DLD1 (cell line): ENCODE measurements around the gene TDRD12.
"Not testable (repeated sequence)": the region's sequence is repeated elsewhere in the genome, so short reads cannot be mapped to it uniquely, and the experiment has no call there.

Experiments used
- in situ Hi-C: cut with HindIII; loops from 2 replicates; pipeline ENCODE4 v1.10.0; 2017; ENCODE audit warnings: low sequenced_read_pairs

The TDRD12 gene

GRCh38 chr19:32691952-32692726 lies 27.4 kb upstream of the TDRD12 start:
- in situ Hi-C loops, result no loop called here

GRCh38 chr19:32692727-32693061 lies 26.9 kb upstream of the TDRD12 start:
- in situ Hi-C loops, result no loop called here

GRCh38 chr19:32693151-32694108 lies 26.1 kb upstream of the TDRD12 start:
- in situ Hi-C loops, result not testable (repeated sequence)

DNA sequence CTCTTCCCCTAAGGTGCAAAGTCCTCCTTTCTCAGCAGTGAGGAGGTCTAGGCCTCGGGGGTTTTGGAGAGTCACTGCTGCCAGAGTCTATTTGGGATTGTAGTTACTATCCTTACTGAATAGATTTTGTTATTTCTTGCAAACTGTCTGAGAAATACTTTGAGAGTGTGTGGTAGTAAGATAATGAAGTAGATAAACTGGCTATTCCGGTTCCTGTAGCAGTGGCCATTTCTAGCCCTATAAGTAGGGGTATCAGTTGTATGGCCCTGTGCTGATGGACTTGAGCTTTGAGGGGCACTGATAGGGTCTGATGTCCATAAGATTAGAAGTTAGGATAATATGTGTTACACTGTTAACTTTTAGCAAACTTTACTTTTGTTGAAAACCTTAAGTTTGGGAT lies 25.3 kb upstream of the TDRD12 start:
- in situ Hi-C loops, result not testable (repeated sequence)

DNA sequence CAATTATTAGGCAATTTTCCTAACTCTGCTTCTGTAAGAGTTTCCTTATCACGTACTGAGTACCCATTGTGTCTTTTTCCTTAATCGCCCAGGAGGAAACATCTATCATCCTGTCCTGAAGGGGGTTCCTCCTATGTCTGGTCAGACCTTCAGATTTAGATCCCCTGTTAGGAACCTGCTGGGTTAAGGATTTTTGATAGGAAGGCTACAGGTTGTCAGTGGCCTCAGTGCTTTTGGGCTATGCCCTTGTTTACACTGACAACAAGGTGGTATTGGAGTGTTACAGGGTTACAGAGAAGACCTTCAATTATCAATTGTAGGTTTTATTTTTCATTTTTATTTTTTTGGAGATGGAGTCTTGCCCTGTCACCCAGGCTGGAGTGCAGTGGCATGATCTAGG lies 24.7 kb upstream of the TDRD12 start:
- in situ Hi-C loops, result not testable (repeated sequence)

GRCh38 chr19:32695506-32695905 lies 24.1 kb upstream of the TDRD12 start:
- in situ Hi-C loops, result not testable (repeated sequence)

- in situ Hi-C loops, result not testable (repeated sequence)
Observed at GRCh38 chr19:32696771-32697170, 22.8 kb upstream of the TDRD12 start.

DNA sequence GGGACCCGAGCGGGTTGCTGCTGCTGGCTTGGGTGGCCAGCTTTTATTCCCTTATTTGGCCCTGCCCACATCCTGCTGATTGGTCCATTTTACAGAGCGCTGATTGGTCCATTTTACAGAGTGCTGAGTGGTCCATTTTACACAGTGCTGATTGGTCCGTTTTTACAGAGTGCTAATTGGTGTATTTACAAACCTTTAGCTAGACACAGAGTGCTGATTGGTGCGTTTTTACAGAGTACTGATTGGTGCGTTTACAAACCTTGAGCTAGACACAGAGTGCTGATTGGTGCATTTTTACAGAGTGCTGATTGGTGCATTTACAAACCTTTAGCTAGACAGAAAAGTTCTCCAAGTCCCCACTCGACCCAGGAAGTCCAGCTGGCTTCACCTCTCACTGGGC lies 19.4 kb upstream of the TDRD12 start:
- in situ Hi-C loops, result not testable (repeated sequence)

DNA sequence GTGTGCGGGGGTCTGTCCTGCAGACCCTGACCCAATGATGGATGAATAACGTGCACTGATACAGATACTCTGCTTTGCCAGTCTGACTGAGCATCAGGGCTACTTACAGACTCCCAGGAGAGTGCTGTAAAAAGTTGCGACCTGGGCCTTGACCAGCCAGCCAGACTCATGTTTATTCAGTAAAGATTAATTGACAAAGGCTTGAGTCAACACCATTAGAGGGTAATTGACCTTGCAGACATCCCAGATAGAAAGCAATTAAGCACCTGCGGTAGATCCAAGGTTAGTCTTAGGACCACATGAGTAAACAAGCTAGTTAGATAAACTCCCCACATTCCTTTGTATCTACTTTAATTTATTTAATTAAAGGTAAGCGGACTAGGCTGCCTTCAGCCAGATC lies 17.6 kb upstream of the TDRD12 start:
- in situ Hi-C loops, result no loop called here

- in situ Hi-C loops, result not testable (repeated sequence)
Observed at GRCh38 chr19:32704006-32704405, 15.6 kb upstream of the TDRD12 start.

DNA sequence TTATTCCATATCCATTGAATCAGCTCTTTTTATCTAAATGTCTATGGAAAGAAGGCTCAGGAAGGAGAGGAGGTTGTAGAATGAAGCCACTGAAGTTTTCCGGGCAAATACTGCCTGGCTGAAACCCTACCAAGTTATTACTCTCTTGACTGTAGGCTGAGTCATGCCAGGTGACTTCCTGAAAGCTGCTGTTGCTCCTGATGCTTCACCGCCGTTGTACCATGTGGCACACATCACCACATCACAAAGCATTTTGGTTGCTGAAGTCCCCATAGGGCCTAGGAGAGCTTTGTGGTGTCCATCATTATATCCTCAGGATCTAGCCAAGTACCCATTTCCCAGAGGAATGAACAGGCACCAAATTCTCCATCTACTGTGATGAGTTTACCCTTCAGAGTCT lies 11.1 kb upstream of the TDRD12 start:
- in situ Hi-C loops, result no loop called here

DNA sequence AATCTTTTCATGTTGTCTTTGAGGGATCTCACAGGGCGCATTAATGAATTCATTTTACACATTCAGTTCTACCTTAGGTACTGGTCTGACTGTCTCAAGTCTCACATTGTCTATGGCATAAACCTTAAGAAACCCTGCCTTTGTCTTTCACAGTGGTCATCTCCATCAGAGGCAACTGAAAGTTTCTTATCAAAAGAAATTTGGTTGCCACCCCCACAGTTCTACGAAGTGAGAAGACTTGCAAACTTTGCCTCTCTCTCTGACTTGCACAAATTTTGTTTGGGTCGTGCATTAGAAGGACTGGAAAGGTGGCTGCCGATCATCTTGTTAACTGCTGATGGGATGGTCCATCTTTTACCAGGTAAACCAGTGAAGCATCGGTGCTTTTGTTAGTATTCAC lies 10.5 kb upstream of the TDRD12 start:
- in situ Hi-C loops, result no loop called here

DNA sequence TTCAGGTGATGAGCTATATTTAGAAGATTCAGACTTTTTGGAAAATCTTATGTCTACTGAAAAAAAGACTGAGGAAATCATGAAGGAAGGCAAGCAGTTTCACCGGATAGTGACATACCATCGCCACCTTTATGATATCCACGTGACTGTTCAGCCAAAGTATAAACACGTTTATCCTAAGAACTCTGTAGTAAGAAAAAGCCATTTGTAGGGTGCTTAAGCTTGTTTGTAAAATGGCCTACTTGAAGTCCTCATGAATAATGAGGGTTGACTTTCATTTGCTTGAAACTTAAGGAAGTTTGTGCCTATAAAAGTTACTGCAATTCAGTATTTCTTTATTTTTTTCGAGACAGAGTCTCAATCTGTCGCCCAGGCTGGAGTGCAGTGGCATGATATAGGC lies 7.8 kb upstream of the TDRD12 start:
- in situ Hi-C loops, result no loop called here

- in situ Hi-C loops, result not testable (repeated sequence)
Observed at GRCh38 chr19:32716203-32716602, 3.4 kb upstream of the TDRD12 start.

- in situ Hi-C loops, result no loop called here
Observed at GRCh38 chr19:32717496-32717895, 2.1 kb upstream of the TDRD12 start.

DNA sequence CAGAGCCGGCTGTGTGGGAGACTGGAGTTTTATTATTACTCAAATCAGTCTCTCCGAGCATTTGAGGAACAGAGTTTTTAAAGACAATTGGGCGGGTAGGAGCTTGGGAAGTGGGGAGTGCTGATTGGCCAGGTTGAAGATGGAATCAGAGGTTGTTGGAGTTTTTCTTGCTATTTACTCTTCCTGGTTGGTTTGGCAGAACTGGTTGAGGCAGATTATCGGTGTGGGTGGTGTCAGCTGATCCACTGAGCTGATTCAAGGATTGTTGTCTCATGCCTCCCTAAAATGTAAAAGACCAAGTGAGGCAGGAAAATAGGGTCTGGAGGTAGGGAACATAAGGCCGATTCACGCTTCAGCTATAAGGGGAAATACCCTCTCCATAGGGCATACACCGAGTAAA lies 1.3 kb upstream of the TDRD12 start:
- in situ Hi-C loops, result no loop called here

- in situ Hi-C loops, result no loop called here
Observed at GRCh38 chr19:32720216-32720935, 809 bp downstream of the TDRD12 start.

DNA sequence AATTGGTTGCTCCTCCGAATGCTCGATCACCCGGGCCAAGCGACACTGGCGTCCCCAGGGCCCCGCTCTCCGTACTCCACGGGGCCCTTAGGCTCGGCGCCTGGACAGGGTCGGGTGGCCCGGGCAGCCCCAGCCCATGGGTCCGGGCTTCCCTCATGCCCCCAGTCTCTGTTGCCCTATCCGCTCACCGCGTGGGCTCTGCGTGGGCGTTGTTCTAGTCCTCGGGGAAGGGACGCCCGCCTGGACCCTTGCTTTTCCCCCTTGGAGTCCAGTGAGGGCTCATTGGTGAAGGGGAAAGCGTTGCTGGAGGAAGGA lies 1.3 kb downstream of the TDRD12 start:
- in situ Hi-C loops, result no loop called here

GRCh38 chr19:32735936-32736335 lies 16.4 kb downstream of the TDRD12 start:
- in situ Hi-C loops, result no loop called here

- in situ Hi-C loops, result no loop called here
Observed at GRCh38 chr19:32743021-32743420, 23.5 kb downstream of the TDRD12 start.

DNA sequence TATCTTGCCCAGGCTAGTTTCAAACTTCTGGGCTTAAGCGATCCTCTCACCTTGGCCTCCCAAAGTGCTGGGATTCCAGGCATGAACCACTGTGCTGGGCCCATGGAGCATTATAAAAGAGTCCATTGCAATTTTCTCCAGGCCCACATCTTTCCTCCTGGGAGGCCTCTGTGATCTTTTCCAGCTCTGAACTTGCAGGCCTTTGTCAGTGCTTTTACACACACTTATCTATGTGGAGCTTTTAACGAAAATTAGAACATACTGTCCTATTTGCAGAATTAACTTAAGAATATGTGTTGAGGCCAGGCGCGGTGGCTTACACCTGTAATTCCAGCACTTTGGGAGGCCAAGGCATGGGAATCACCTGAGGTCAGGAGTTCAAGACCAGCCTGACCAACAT lies 23.9 kb downstream of the TDRD12 start:
- in situ Hi-C loops, result no loop called here
